Nephron (organoid): ENCODE results near the gene DNAH2.
A peak's percentile ranks its signal among the peaks of the same experiment; 100 is the strongest.

Experiments used
- H3K27ac Mint-ChIP-seq, 3 experiments: 2 replicates each; pipeline ENCODE4 v1.8.0; 2020; ENCODE audit warnings: mixed read lengths in 3 of 3, mild to moderate bottlenecking in 2 of 3, moderate library complexity in 1 of 3
- H3K27me3 Mint-ChIP-seq: 2 replicates; pipeline ENCODE4 v1.8.0; 2021; ENCODE audit warnings: low read depth, mild to moderate bottlenecking, moderate library complexity, mixed read lengths
- H3K36me3 Mint-ChIP-seq: 2 replicates; pipeline ENCODE4 v1.8.0; 2020; ENCODE audit warnings: low read depth, mixed read lengths
- H3K4me1 Mint-ChIP-seq: 2 replicates; pipeline ENCODE4 v1.8.0; 2020; ENCODE audit warnings: mixed read lengths
- H3K4me3 Mint-ChIP-seq, 3 experiments: 2 replicates each; pipeline ENCODE4 v1.8.0; 2020; ENCODE audit warnings: mild to moderate bottlenecking in 3 of 3, mixed read lengths in 3 of 3, moderate library complexity in 2 of 3
- H3K9me3 Mint-ChIP-seq: 2 replicates; pipeline ENCODE4 v1.8.0; 2020; ENCODE audit warnings: mixed read lengths
- CTCF ChIP-seq, 3 experiments: fragments of 200-600 bp; sonication (generic); IDR thresholded peaks; one replicate each; pipeline ENCODE4 v1.5.0; 2021; ENCODE audit warnings: antibody characterized with exemption in 3 of 3; ENCODE audit not compliant: unreplicated experiment in 3 of 3

Gene DNAH2

GRCh38 chr17:7850701-7851437 lies 133.3 kb downstream of the DNAH2 start:
- no peak overlapping the region for H3K27ac Mint-ChIP-seq

GRCh38 chr17:7851438-7852261 lies 134.1 kb downstream of the DNAH2 start:
- Mint-ChIP-seq H3K9me3 (no peaks in the 10 kb centered on the region), H3K27me3 (peaks cover 3% of the 10 kb centered on the region), H3K4me3 (peak overlapping the region in 2 of 3 experiments; percentile 35 to 63), H3K27ac (no peak overlapping the region), H3K4me1 (peaks cover 5% of the 10 kb centered on the region), H3K36me3 (peaks cover 54% of the 10 kb centered on the region)
- peak; percentile 96 to 98 (median 97) for TF ChIP-seq CTCF (IDR thresholded peaks at IDR 0.05; ENCODE audit: unreplicated experiment in 3 of 3)

More at GRCh38 chr17:7850701-7851437, 133.3 kb downstream of the DNAH2 start:
- Mint-ChIP-seq H3K4me3 (no peak overlapping the region), H3K27me3 (peaks cover 3% of the 10 kb centered on the region), H3K36me3 (peaks cover 57% of the 10 kb centered on the region), H3K4me1 (peaks cover 5% of the 10 kb centered on the region), H3K9me3 (no peaks in the 10 kb centered on the region)
- TF ChIP-seq CTCF (IDR thresholded peaks at IDR 0.05; ENCODE audit: unreplicated experiment in 3 of 3): no peak

- H3K4me1 Mint-ChIP-seq: peaks cover 5% of the 10 kb centered on the region
- H3K4me3 Mint-ChIP-seq: no peak overlapping the region
- TF ChIP-seq CTCF (IDR thresholded peaks at IDR 0.05; ENCODE audit: unreplicated experiment in 3 of 3): no peak
- peaks cover 3% of the 10 kb centered on the region for H3K27me3 Mint-ChIP-seq
- H3K36me3 Mint-ChIP-seq: peaks cover 50% of the 10 kb centered on the region
- H3K9me3 Mint-ChIP-seq: no peaks in the 10 kb centered on the region
- H3K27ac Mint-ChIP-seq: no peak overlapping the region
Measured at GRCh38 chr17:7852262-7852670, 134.7 kb downstream of the DNAH2 start.

- Mint-ChIP-seq H3K36me3 (peaks cover 49% of the 10 kb centered on the region), H3K4me1 (peaks cover 5% of the 10 kb centered on the region), H3K27ac (no peak overlapping the region), H3K27me3 (peaks cover 3% of the 10 kb centered on the region), H3K9me3 (no peaks in the 10 kb centered on the region), H3K4me3 (no peak overlapping the region)
- no peak for TF ChIP-seq CTCF (IDR thresholded peaks at IDR 0.05; ENCODE audit: unreplicated experiment in 3 of 3)
Measured at GRCh38 chr17:7852919-7853690, 135.6 kb downstream of the DNAH2 start.

- Mint-ChIP-seq H3K4me3 (peak overlapping the region; percentile 36 to 66 (median 41)), H3K27me3 (peaks cover 3% of the 10 kb centered on the region), H3K36me3 (peaks cover 49% of the 10 kb centered on the region), H3K4me1 (peaks cover 5% of the 10 kb centered on the region), H3K27ac (no peak overlapping the region), H3K9me3 (no peaks in the 10 kb centered on the region)
- TF ChIP-seq CTCF (IDR thresholded peaks at IDR 0.05; ENCODE audit: unreplicated experiment in 3 of 3): no peak
Measured at GRCh38 chr17:7853691-7854038, 136.1 kb downstream of the DNAH2 start.
